HCT116 (cell line): ENCODE results near the gene KRTAP4-8. TPM values are rescaled to one million over a fixed set of nuclear protein-coding genes. Genes with fewer than 3 reads are reported as not detected.
"Not testable (repeated sequence)": the region's sequence is repeated elsewhere in the genome, so short reads cannot be mapped to it uniquely, and the experiment has no call there.

Experiments
- ATAC-seq: fragments of 200-7000 bp; cut with Tn5 transposase; 2 replicates; pipeline ENCODE4 v1.9.1; 2020; ENCODE audit warnings: mild to moderate bottlenecking, moderate library complexity
- BruUV-seq: library from RNA; stranded (reverse); fragments of 400-500 nt; replicated peaks from 2 replicates; lab custom pipeline; 2021; lab: Mats Ljungman, UMichigan
- CTCF ChIA-PET: fragments of 300-600 bp; sonication (Branson Sonifier 250); formaldehyde crosslinking; loops from one replicate; lab custom pipeline; 2021; ENCODE audit warnings: antibody characterized with exemption; lab: Charles Lee
- POLR2A ChIA-PET: fragments of 300-600, 350-600 bp; sonication (Branson Sonifier 250); formaldehyde crosslinking; loops from one replicate; lab custom pipeline; 2021; ENCODE audit warnings: antibody characterized with exemption; lab: Charles Lee
- RAD21 ChIA-PET, 2 experiments: fragments of 300-600 bp; sonication (Branson Sonifier 250); formaldehyde crosslinking; loops; one replicate each; lab custom pipeline; 2023; ENCODE audit warnings: low total read pairs in 2 of 2; ENCODE audit not compliant: uncharacterized antibody in 2 of 2, unreplicated experiment in 2 of 2, low non-redundant PET in 1 of 2; lab: Charles Lee
- DNase-seq: peaks from one replicate; pipeline ENCODE4 v3.0.0-alpha.2; 2010; ENCODE audit warnings: low read depth, low spot score
- H2AFZ ChIP-seq: fragments of 200-600 bp; shearing (Covaris generic), sonication (generic); 2 replicates; pipeline ENCODE4 v1.6.1; 2017; ENCODE audit warnings: low read depth, mixed run types, mixed read lengths, antibody characterized with exemption, low read length; ENCODE audit not compliant: poor library complexity, severe bottlenecking
- H3K27ac ChIP-seq: 2 replicates; pipeline ENCODE4 v1.5.1; 2012; ENCODE audit warnings: low read depth, low read length
- H3K27me3 ChIP-seq: fragments of 200-600 bp; sonication (generic); 2 replicates; pipeline ENCODE4 v1.6.1; 2016; ENCODE audit warnings: mixed run types, low read length, mixed read lengths; ENCODE audit not compliant: insufficient read depth
- H3K36me3 ChIP-seq, 2 experiments: fragments of 200-500 bp in 1 of 2; fragments of 200-600 bp in 1 of 2; sonication (Bioruptor generic) in 1 of 2; sonication (generic) in 1 of 2; 2 replicates each; pipeline versions ENCODE4 v1.5.1 to v1.6.1; 2014 to 2016; ENCODE audit warnings: low read length in 2 of 2, inconsistent platforms in 1 of 2, mixed read lengths in 1 of 2, mixed run types in 1 of 2; ENCODE audit not compliant: insufficient read depth in 2 of 2, control insufficient read depth in 1 of 2
- H3K4me1 ChIP-seq, 2 experiments: fragments of 200-600 bp in 1 of 2; sonication (generic) in 1 of 2; 2 replicates each; pipeline versions ENCODE4 v1.5.1 to v1.6.1; 2012 to 2017; ENCODE audit warnings: low read length in 2 of 2, inconsistent platforms in 1 of 2, mild to moderate bottlenecking in 1 of 2, mixed read lengths in 1 of 2, mixed run types in 1 of 2, moderate library complexity in 1 of 2; ENCODE audit not compliant: insufficient read depth in 2 of 2, control insufficient read depth in 1 of 2
- H3K4me2 ChIP-seq: fragments of 200-600 bp; sonication (generic); 2 replicates; pipeline ENCODE4 v1.6.1; 2017; ENCODE audit warnings: mixed run types, low read length, mixed read lengths
- H3K4me3 ChIP-seq, 2 experiments: fragments of 200-600 bp in 1 of 2; sonication (generic) in 1 of 2; replicated peaks in 1 of 2; 2 replicates each; pipeline ENCODE4 v1.5.1; 2011 to 2016; ENCODE audit warnings: low read length in 2 of 2, control low read depth in 1 of 2, low read depth in 1 of 2, mild to moderate bottlenecking in 1 of 2, mixed read lengths in 1 of 2, mixed run types in 1 of 2
- H3K79me2 ChIP-seq: fragments of 200-600 bp; sonication (generic); 2 replicates; pipeline ENCODE4 v1.6.1; 2017; ENCODE audit warnings: mild to moderate bottlenecking, mixed run types, low read length, moderate library complexity, mixed read lengths; ENCODE audit not compliant: insufficient read depth
- H3K9ac ChIP-seq: fragments of 200-600 bp; sonication (generic); 2 replicates; pipeline ENCODE4 v1.6.1; 2016; ENCODE audit warnings: low read length, mixed read lengths
- H3K9me2 ChIP-seq: fragments of 200-600 bp; sonication (generic), shearing (Covaris generic); 2 replicates; pipeline ENCODE4 v1.6.1; 2017; ENCODE audit warnings: mixed run types, mild to moderate bottlenecking, moderate library complexity; ENCODE audit not compliant: insufficient read depth
- H3K9me3 ChIP-seq, 2 experiments: fragments of 200-500 bp in 1 of 2; fragments of 200-600 bp in 1 of 2; sonication (Bioruptor generic) in 1 of 2; sonication (generic) in 1 of 2; 2 replicates each; pipeline ENCODE4 v1.6.1; 2014 to 2017; ENCODE audit warnings: low read length in 2 of 2, mixed read lengths in 2 of 2, inconsistent platforms in 1 of 2, low read depth in 1 of 2, mild to moderate bottlenecking in 1 of 2, mixed run types in 1 of 2, moderate library complexity in 1 of 2; ENCODE audit not compliant: control insufficient read depth in 1 of 2, insufficient read depth in 1 of 2
- H4K20me1 ChIP-seq: fragments of 200-600 bp; sonication (generic), shearing (Covaris generic); 2 replicates; pipeline ENCODE4 v1.6.1; 2017; ENCODE audit warnings: mixed run types, mild to moderate bottlenecking, moderate library complexity; ENCODE audit not compliant: insufficient read depth
- CBX3 ChIP-seq: IDR thresholded peaks from 2 replicates; pipeline ENCODE4 v1.6.1; 2012; ENCODE audit warnings: low read depth
- FOSL1 ChIP-seq: IDR thresholded peaks from 2 replicates; pipeline ENCODE4 v1.6.1; 2012; ENCODE audit warnings: low read depth
- JUND ChIP-seq: IDR thresholded peaks from 2 replicates; pipeline ENCODE4 v1.6.1; 2012
- SP1 ChIP-seq: IDR thresholded peaks from 2 replicates; pipeline ENCODE4 v1.6.1; 2012; ENCODE audit warnings: low read depth
- SRF ChIP-seq: IDR thresholded peaks from 2 replicates; pipeline ENCODE4 v1.6.1; 2012; ENCODE audit warnings: low read depth
- TCF7L2 ChIP-seq: IDR thresholded peaks from 2 replicates; pipeline ENCODE4 v1.7.0; 2011; ENCODE audit warnings: borderline replicate concordance, inconsistent platforms; ENCODE audit not compliant: insufficient read depth, insufficient read length; ENCODE audit errors: extremely low read depth
- ZBTB33 ChIP-seq: IDR thresholded peaks from 2 replicates; pipeline ENCODE4 v1.6.1; 2011; ENCODE audit warnings: mild to moderate bottlenecking, low read length, moderate library complexity; ENCODE audit not compliant: insufficient replicate concordance; ENCODE audit errors: extremely low read depth
- ZFX ChIP-seq: fragments of 450-650 bp; IDR thresholded peaks from 2 replicates; pipeline ENCODE4 v1.6.1; 2017
- ZNF274 ChIP-seq: fragments of 200-500 bp; sonication (Bioruptor generic); IDR thresholded peaks from 2 replicates; pipeline ENCODE4 v1.6.1; 2014; ENCODE audit warnings: mild to moderate bottlenecking, low read depth, low read length, inconsistent platforms
- intact Hi-C: fragments of 100-400 bp; cut with micrococcal nuclease; formaldehyde crosslinking; loops from 2 replicates; pipeline ENCODE4 v1.10.0; 2022
- total RNA-seq: library from RNA; stranded (reverse); gene quantifications from one replicate; pipeline ENCODE4 v1.2.1, GENCODE V29; 2021; ENCODE audit not compliant: unreplicated experiment
- TF ChIP-seq, protein P1 (sequence below): IDR thresholded peaks from 2 replicates; pipeline ENCODE4 v1.6.1; 2012

Gene KRTAP4-8
- total RNA-seq, 1 experiment from 2014 or later = not detected

GRCh38 chr17:41059276-41060051 lies 38.5 kb downstream of the KRTAP4-8 start:
- ATAC-seq = peak; percentile 41
- TSS peak; percentile 54 for BruUV-seq
- H3K79me2 ChIP-seq, CTCF ChIA-PET, H4K20me1 ChIP-seq, H3K4me3 ChIP-seq, RAD21 ChIA-PET, H3K9me3 ChIP-seq, H3K36me3 ChIP-seq, H3K9me2 ChIP-seq, H2AFZ ChIP-seq, DNase-seq, intact Hi-C loops, H3K27me3 ChIP-seq: not testable (repeated sequence)
- Histone ChIP-seq H3K4me1 (peaks cover 39 to 53% of the 10 kb centered on the region in 2 experiments), H3K9ac (peak overlapping the region; percentile 10; the same call in 1 of the 2 replicates), H3K4me2 (peak overlapping the region; percentile 28), H3K27ac (peak overlapping the region; percentile 85)
- TF ChIP-seq FOSL1 (0 out of 2 replicates have a peak, but pooled peaks have one; percentile 14), SP1 (peak; percentile 28; the same call in 1 of the 2 replicates)
- TF ChIP-seq, all 23 proteins: peak for 2; not testable (repeated sequence) for 21
- POLR2A ChIA-PET = not testable (repeated sequence)

DNA sequence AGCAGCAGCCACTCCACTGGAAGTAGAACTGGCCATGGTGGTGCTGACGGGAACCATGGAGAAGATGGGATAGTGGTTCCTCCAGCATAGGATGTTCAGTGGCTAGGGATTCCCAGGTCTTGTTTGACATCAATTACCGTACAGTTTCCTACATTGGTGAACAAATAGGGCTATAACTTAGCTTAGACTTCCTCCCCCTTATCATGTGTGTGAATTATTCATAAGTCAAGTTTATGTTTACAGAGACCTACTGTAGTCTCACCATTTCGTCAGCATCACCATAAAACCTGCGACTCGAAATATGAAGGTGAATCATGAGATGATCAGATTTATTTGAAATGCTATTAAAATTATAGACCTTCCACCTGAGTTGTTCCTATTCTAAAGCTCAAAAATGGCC lies 39.2 kb downstream of the KRTAP4-8 start:
- no peak for ATAC-seq
- H3K9me3 ChIP-seq = peaks cover 0 to 9% of the 10 kb centered on the region in 2 experiments; a peak in 1 of 4 replicates
- TF ChIP-seq JUND = no peak; the same call in 1 of the 2 replicates
- TF ChIP-seq ZFX = no peak
- TF ChIP-seq, protein P1, sequence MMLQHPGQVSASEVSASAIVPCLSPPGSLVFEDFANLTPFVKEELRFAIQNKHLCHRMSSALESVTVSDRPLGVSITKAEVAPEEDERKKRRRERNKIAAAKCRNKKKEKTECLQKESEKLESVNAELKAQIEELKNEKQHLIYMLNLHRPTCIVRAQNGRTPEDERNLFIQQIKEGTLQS = no peak
- TF ChIP-seq CBX3 = no peak
- TF ChIP-seq TCF7L2 = no peak
- no peak for TF ChIP-seq ZNF274
- no peak for TF ChIP-seq ZBTB33
- TF ChIP-seq SRF = no peak
- H3K27me3 ChIP-seq = no peaks in the 10 kb centered on the region
- DNase-seq = no peak
- H3K36me3 ChIP-seq = peaks cover 0 to 5% of the 10 kb centered on the region in 2 experiments; a peak in 1 of 4 replicates
- H4K20me1 ChIP-seq = no peaks in the 10 kb centered on the region
- peak overlapping the region; percentile 28; the same call in 1 of the 2 replicates for H3K4me2 ChIP-seq
- ChIA-PET RAD21 (no interaction called here), CTCF (no interaction called here), POLR2A (no interaction called here)
- no peak overlapping the region for H3K4me3 ChIP-seq
- peak overlapping the region; percentile 85 for H3K27ac ChIP-seq
- intact Hi-C loops = no loop called here
- no TSS peak for BruUV-seq
- no peaks in the 10 kb centered on the region for H3K9me2 ChIP-seq
- peaks cover 39 to 46% of the 10 kb centered on the region in 2 experiments for H3K4me1 ChIP-seq
- H2AFZ ChIP-seq = no peak overlapping the region
- no peaks in the 10 kb centered on the region for H3K79me2 ChIP-seq
- peak overlapping the region; percentile 10; the same call in 1 of the 2 replicates for H3K9ac ChIP-seq
